Natural killer cell treated with Interleukin-12 subunit alpha and Interleukin-12 subunit beta and Interleukin-15 and Interleukin-18, amount 100 ng/mL, for 72 hours (primary cell): ENCODE data around the gene HELT. TPM values are rescaled to one million over a fixed set of nuclear protein-coding genes. Genes with fewer than 3 reads are reported as not detected.
"Not testable (repeated sequence)": the region's sequence is repeated elsewhere in the genome, so short reads cannot be mapped to it uniquely, and the experiment has no call there.

ENCODE experiments used
- ATAC-seq, 2 donors: fragments of 150-1000 bp; cut with Tn5 transposase in 1 of 2; sonication (Bioruptor Pico), chemical (Tn5 transposase) in 1 of 2; 2 replicates each; pipeline ENCODE4 v1.10.0; 2021
- DNase-seq: peaks from one replicate; pipeline ENCODE4 v3.0.0; 2022; ENCODE audit warnings: low spot score
- H3K27ac Mint-ChIP-seq, 2 donors: 1 replicate in 1 of 2; 2 replicates in 1 of 2; pipeline ENCODE4 v1.8.0; 2022; ENCODE audit warnings: mixed read lengths in 2 of 2, mild to moderate bottlenecking in 1 of 2, moderate library complexity in 1 of 2
- H3K27me3 Mint-ChIP-seq, 2 donors: 1 replicate in 1 of 2; 2 replicates in 1 of 2; pipeline ENCODE4 v1.8.0; 2022; ENCODE audit warnings: mixed read lengths in 2 of 2
- H3K36me3 Mint-ChIP-seq: one replicate; pipeline ENCODE4 v1.8.0; 2022; ENCODE audit warnings: mixed read lengths
- H3K4me1 Mint-ChIP-seq, 2 donors: 1 replicate in 1 of 2; 2 replicates in 1 of 2; pipeline ENCODE4 v1.8.0; 2022; ENCODE audit warnings: low read depth in 2 of 2, mixed read lengths in 2 of 2, mild to moderate bottlenecking in 1 of 2
- H3K4me3 Mint-ChIP-seq: one replicate; pipeline ENCODE4 v1.8.0; 2022; ENCODE audit warnings: mixed read lengths
- H3K9me3 Mint-ChIP-seq: 2 replicates; pipeline ENCODE4 v1.8.0; 2022; ENCODE audit warnings: mixed read lengths
- total RNA-seq, 2 donors: library from RNA; stranded (reverse); gene quantifications; one replicate each; pipeline ENCODE4 v1.2.3, GENCODE V29; 2022

Gene HELT
- not detected for total RNA-seq

- peaks cover 49 to 72% of the 10 kb centered on the region in 2 donors for H3K27me3 Mint-ChIP-seq
- no peak for DNase-seq
- ATAC-seq, result no peak
- H3K4me1 Mint-ChIP-seq, result no peaks in the 10 kb centered on the region
- no peaks in the 10 kb centered on the region for H3K36me3 Mint-ChIP-seq
- no peaks in the 10 kb centered on the region for H3K9me3 Mint-ChIP-seq
- no peak within 1 kb of the TSS for H3K27ac Mint-ChIP-seq
- H3K4me3 Mint-ChIP-seq, result no peak within 1 kb of the TSS
Observed at GRCh38 chr4:185017964-185018772, at the start of gene HELT. HELT (plus strand) TSS chr4:185018490; CDS start chr4:185018929, 439 bp downstream.

GRCh38 chr4:184968784-184969201 lies 49.5 kb upstream of the HELT start:
- DNase-seq, result no peak
- H3K27ac Mint-ChIP-seq, result peak overlapping the region; percentile 64 to 76
- no peak overlapping the region for H3K4me3 Mint-ChIP-seq
- H3K36me3 Mint-ChIP-seq, result peaks cover 12% of the 10 kb centered on the region
- ATAC-seq, result peak; percentile 50 to 54
- peaks cover 6 to 8% of the 10 kb centered on the region in 2 donors for H3K4me1 Mint-ChIP-seq
- peaks cover 7% of the 10 kb centered on the region for H3K9me3 Mint-ChIP-seq
- peaks cover 17 to 27% of the 10 kb centered on the region in 2 donors for H3K27me3 Mint-ChIP-seq

- Mint-ChIP-seq H3K36me3 (peaks cover 12% of the 10 kb centered on the region), H3K4me1 (peaks cover 6 to 8% of the 10 kb centered on the region in 2 donors), H3K9me3 (peaks cover 7% of the 10 kb centered on the region), H3K27me3 (peaks cover 17 to 30% of the 10 kb centered on the region in 2 donors), H3K27ac (no peak overlapping the region), H3K4me3 (no peak overlapping the region)
- DNase-seq (no peak), ATAC-seq (peak in 1 of 2 donors; percentile 52)
Observed at GRCh38 chr4:184969610-184970009, 48.7 kb upstream of the HELT start.

- peaks cover 25 to 39% of the 10 kb centered on the region in 2 donors for H3K27me3 Mint-ChIP-seq
- H3K4me3 Mint-ChIP-seq, result no peak overlapping the region
- H3K27ac Mint-ChIP-seq, result no peak overlapping the region
- DNase-seq, result no peak
- ATAC-seq, result no peak
- peaks cover 4% of the 10 kb centered on the region for H3K9me3 Mint-ChIP-seq
- peaks cover 6% of the 10 kb centered on the region for H3K36me3 Mint-ChIP-seq
- no peaks in the 10 kb centered on the region for H3K4me1 Mint-ChIP-seq
Observed at GRCh38 chr4:184972991-184973390, 45.3 kb upstream of the HELT start.

- not testable (repeated sequence) for ATAC-seq, H3K27ac Mint-ChIP-seq, H3K9me3 Mint-ChIP-seq, H3K4me3 Mint-ChIP-seq, DNase-seq, H3K36me3 Mint-ChIP-seq, H3K4me1 Mint-ChIP-seq
- peaks cover 25 to 53% of the 10 kb centered on the region in 2 donors for H3K27me3 Mint-ChIP-seq
Observed at GRCh38 chr4:184976348-184976747, 41.9 kb upstream of the HELT start.

- Mint-ChIP-seq H3K36me3 (no peaks in the 10 kb centered on the region), H3K4me1 (no peaks in the 10 kb centered on the region), H3K27me3 (peaks cover 19 to 42% of the 10 kb centered on the region in 2 donors), H3K9me3 (no peaks in the 10 kb centered on the region), H3K4me3 (no peak overlapping the region), H3K27ac (no peak overlapping the region)
- ATAC-seq, result no peak
- no peak for DNase-seq
Observed at GRCh38 chr4:184977747-184978146, 40.5 kb upstream of the HELT start.

GRCh38 chr4:184978211-184978610 lies 40.1 kb upstream of the HELT start:
- Mint-ChIP-seq H3K9me3 (no peaks in the 10 kb centered on the region), H3K4me1 (no peaks in the 10 kb centered on the region), H3K4me3 (no peak overlapping the region), H3K27ac (no peak overlapping the region), H3K27me3 (peaks cover 20 to 42% of the 10 kb centered on the region in 2 donors), H3K36me3 (no peaks in the 10 kb centered on the region)
- no peak for DNase-seq
- no peak for ATAC-seq

- no peak for ATAC-seq
- no peak overlapping the region for H3K4me3 Mint-ChIP-seq
Observed at GRCh38 chr4:184979461-184980124, 38.7 kb upstream of the HELT start.

GRCh38 chr4:184980261-184980660 lies 38.0 kb upstream of the HELT start:
- Mint-ChIP-seq H3K4me1 (no peaks in the 10 kb centered on the region), H3K27me3 (peaks cover 18 to 36% of the 10 kb centered on the region in 2 donors), H3K27ac (no peak overlapping the region), H3K4me3 (no peak overlapping the region), H3K36me3 (no peaks in the 10 kb centered on the region), H3K9me3 (no peaks in the 10 kb centered on the region)
- ATAC-seq, result no peak
- DNase-seq, result no peak

More at GRCh38 chr4:184979461-184980124, 38.7 kb upstream of the HELT start:
- Mint-ChIP-seq H3K9me3 (no peaks in the 10 kb centered on the region), H3K4me1 (no peaks in the 10 kb centered on the region), H3K36me3 (no peaks in the 10 kb centered on the region), H3K27me3 (peaks cover 20 to 41% of the 10 kb centered on the region in 2 donors), H3K27ac (no peak overlapping the region)
- DNase-seq, result no peak

GRCh38 chr4:184983672-184984356 lies 34.5 kb upstream of the HELT start:
- no peaks in the 10 kb centered on the region for H3K9me3 Mint-ChIP-seq
- DNase-seq (no peak), ATAC-seq (peak; percentile 57 to 74)
- H3K4me1 Mint-ChIP-seq, result no peaks in the 10 kb centered on the region
- peaks cover 12 to 19% of the 10 kb centered on the region in 2 donors for H3K27me3 Mint-ChIP-seq
- no peak overlapping the region for H3K27ac Mint-ChIP-seq
- no peak overlapping the region for H3K4me3 Mint-ChIP-seq
- H3K36me3 Mint-ChIP-seq, result no peaks in the 10 kb centered on the region

- Mint-ChIP-seq H3K9me3 (no peaks in the 10 kb centered on the region), H3K27me3 (peaks cover 6 to 9% of the 10 kb centered on the region in 2 donors), H3K4me1 (no peaks in the 10 kb centered on the region), H3K27ac (no peak overlapping the region), H3K36me3 (no peaks in the 10 kb centered on the region), H3K4me3 (no peak overlapping the region)
- ATAC-seq, result no peak
- no peak for DNase-seq
Observed at GRCh38 chr4:184987493-184988031, 30.7 kb upstream of the HELT start.

GRCh38 chr4:184988611-184989010 lies 29.7 kb upstream of the HELT start:
- Mint-ChIP-seq H3K9me3 (no peaks in the 10 kb centered on the region), H3K4me1 (no peaks in the 10 kb centered on the region), H3K27ac (no peak overlapping the region), H3K36me3 (no peaks in the 10 kb centered on the region), H3K27me3 (no peaks in the 10 kb centered on the region), H3K4me3 (no peak overlapping the region)
- DNase-seq (no peak), ATAC-seq (no peak)

- H3K27me3 Mint-ChIP-seq, H3K27ac Mint-ChIP-seq, H3K4me1 Mint-ChIP-seq, H3K9me3 Mint-ChIP-seq, DNase-seq, ATAC-seq, H3K4me3 Mint-ChIP-seq, H3K36me3 Mint-ChIP-seq: not testable (repeated sequence)
Observed at GRCh38 chr4:184989283-184989682, 29.0 kb upstream of the HELT start.
